Measurements from ENCODE around the gene PLXNA4.

- no peak for TF ChIP-seq ELF4 (IDR thresholded peaks at IDR 0.05)
- TF ChIP-seq FOXK2 (IDR thresholded peaks at IDR 0.05) = no peak
- no peak for TF ChIP-seq FOXM1 (IDR thresholded peaks at IDR 0.05; ENCODE audit: borderline replicate concordance)
- TF ChIP-seq, protein P1, sequence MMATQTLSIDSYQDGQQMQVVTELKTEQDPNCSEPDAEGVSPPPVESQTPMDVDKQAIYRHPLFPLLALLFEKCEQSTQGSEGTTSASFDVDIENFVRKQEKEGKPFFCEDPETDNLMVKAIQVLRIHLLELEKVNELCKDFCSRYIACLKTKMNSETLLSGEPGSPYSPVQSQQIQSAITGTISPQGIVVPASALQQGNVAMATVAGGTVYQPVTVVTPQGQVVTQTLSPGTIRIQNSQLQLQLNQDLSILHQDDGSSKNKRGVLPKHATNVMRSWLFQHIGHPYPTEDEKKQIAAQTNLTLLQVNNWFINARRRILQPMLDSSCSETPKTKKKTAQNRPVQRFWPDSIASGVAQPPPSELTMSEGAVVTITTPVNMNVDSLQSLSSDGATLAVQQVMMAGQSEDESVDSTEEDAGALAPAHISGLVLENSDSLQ (IDR thresholded peaks at IDR 0.05) = no peak
- TF ChIP-seq CTBP1 (IDR thresholded peaks at IDR 0.05; ENCODE audit: borderline replicate concordance) = no peak
- no peak for TF ChIP-seq SP1 (IDR thresholded peaks at IDR 0.05)
- TF ChIP-seq BHLHE40 (IDR thresholded peaks at IDR 0.05; ENCODE audit: borderline replicate concordance) = no peak
- no peak for TF ChIP-seq L3MBTL2 (conservative IDR thresholded peaks at IDR 0.05)
- TF ChIP-seq LEF1 (IDR thresholded peaks at IDR 0.05; ENCODE audit: borderline replicate concordance) = no peak
- no peak for TF ChIP-seq SUZ12 (IDR thresholded peaks at IDR 0.05)
- TF ChIP-seq NFRKB (IDR thresholded peaks at IDR 0.05) = no peak
Measured at GRCh38 chr7:132106491-132106890, 469.8 kb downstream of the PLXNA4 start.
